Testis (tissue), 2 donors: ENCODE results near the gene MMRN2.

Source experiments
- POLR2A ChIP-seq: fragments of 450-650 bp; IDR thresholded peaks from one replicate; pipeline ENCODE4 v1.6.1; 2017; ENCODE audit warnings: antibody characterized with exemption, mild to moderate bottlenecking, moderate library complexity
- TF ChIP-seq, protein P1 (sequence below), 3 experiments: fragments of 450-650 bp in 2 of 3; fragments of 200-600 bp in 1 of 3; sonication (generic) in 1 of 3; IDR thresholded peaks; one replicate each; pipeline ENCODE4 v1.5.1; 2016 to 2019; ENCODE audit warnings: antibody characterized with exemption in 3 of 3, mild to moderate bottlenecking in 2 of 3, moderate library complexity in 1 of 3

GRCh38 chr10:86965986-86966654 is 8.7 kb upstream of the MMRN2 start:
- TF ChIP-seq POLR2A: no peak
- TF ChIP-seq, protein P1, sequence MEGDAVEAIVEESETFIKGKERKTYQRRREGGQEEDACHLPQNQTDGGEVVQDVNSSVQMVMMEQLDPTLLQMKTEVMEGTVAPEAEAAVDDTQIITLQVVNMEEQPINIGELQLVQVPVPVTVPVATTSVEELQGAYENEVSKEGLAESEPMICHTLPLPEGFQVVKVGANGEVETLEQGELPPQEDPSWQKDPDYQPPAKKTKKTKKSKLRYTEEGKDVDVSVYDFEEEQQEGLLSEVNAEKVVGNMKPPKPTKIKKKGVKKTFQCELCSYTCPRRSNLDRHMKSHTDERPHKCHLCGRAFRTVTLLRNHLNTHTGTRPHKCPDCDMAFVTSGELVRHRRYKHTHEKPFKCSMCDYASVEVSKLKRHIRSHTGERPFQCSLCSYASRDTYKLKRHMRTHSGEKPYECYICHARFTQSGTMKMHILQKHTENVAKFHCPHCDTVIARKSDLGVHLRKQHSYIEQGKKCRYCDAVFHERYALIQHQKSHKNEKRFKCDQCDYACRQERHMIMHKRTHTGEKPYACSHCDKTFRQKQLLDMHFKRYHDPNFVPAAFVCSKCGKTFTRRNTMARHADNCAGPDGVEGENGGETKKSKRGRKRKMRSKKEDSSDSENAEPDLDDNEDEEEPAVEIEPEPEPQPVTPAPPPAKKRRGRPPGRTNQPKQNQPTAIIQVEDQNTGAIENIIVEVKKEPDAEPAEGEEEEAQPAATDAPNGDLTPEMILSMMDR (IDR thresholded peaks at IDR 0.05): no peak
